GM19324 (cell line): ENCODE results near the gene RALGDS.

ENCODE experiments used
- ATAC-seq: cut with Tn5 transposase; IDR thresholded peaks from one replicate; pipeline ENCODE4 v1.9.1; 2021; ENCODE audit warnings: mild to moderate bottlenecking, moderate library complexity; ENCODE audit not compliant: unreplicated experiment, low FRiP score

RALGDS gene

GRCh38 chr9:133108794-133109641, 12.0 kb downstream of the RALGDS start:
- ATAC-seq, result no peak

- no peak for ATAC-seq
Observed at GRCh38 chr9:133107961-133108793, 12.9 kb downstream of the RALGDS start.

GRCh38 chr9:133107245-133107722, 13.8 kb downstream of the RALGDS start:
- no peak for ATAC-seq

GRCh38 chr9:133106511-133107244, 14.4 kb downstream of the RALGDS start:
- no peak for ATAC-seq

- no peak for ATAC-seq
Observed at GRCh38 chr9:133105461-133105770, 15.6 kb downstream of the RALGDS start.

GRCh38 chr9:133104718-133105460, 16.2 kb downstream of the RALGDS start:
- no peak for ATAC-seq

- no peak for ATAC-seq
Observed at GRCh38 chr9:133103987-133104505, 17.0 kb downstream of the RALGDS start.

GRCh38 chr9:133103183-133103986, 17.7 kb downstream of the RALGDS start:
- ATAC-seq, result no peak

- ATAC-seq, result no peak
Observed at GRCh38 chr9:133102190-133103021, 18.6 kb downstream of the RALGDS start.

GRCh38 chr9:133101356-133102189, 19.5 kb downstream of the RALGDS start:
- ATAC-seq, result no peak

GRCh38 chr9:133100506-133101355, 20.3 kb downstream of the RALGDS start:
- no peak for ATAC-seq

- no peak for ATAC-seq
Observed at GRCh38 chr9:133099726-133100505, 21.1 kb downstream of the RALGDS start.

GRCh38 chr9:133098871-133099270, 22.2 kb downstream of the RALGDS start:
- ATAC-seq, result no peak

- no peak for ATAC-seq
Observed at GRCh38 chr9:133098104-133098754, 22.8 kb downstream of the RALGDS start.

GRCh38 chr9:133094842-133095393, 26.1 kb downstream of the RALGDS start:
- ATAC-seq, result no peak
